ENCODE measurements around the gene RAB3A.

RAB3A gene

DNA sequence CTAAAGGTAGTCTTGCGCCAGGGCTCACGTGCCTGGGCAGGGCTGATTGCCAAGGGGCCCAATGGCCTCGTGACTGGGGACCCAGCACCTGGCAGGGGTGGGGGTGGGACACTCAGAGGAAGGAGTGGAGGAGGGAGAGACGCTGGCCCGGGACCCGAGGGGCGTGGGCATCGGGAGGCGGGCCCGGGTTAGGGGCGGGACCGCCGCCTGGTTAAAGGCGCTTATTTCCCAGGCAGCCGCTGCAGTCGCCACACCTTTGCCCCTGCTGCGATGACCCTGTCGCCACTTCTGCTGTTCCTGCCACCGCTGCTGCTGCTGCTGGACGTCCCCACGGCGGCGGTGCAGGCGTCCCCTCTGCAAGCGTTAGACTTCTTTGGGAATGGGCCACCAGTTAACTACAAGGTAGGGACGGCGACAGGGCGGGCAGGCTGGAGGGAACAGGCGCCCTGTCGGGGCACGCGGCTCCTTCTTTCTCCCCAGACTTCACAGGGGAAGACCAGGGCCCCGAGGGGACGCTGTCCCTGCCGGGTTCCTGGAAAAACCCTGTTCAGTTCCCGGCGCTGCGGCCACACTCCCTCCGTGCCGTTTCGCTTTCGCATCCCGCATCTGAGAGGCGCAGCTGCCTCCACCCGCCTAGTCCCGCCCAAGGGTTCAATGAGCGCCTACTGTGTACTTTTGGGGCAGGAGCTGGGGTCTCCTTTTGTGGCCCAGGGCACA is 30.1 kb downstream of the RAB3A start, which contains the start of gene IFI30:
Gene IFI30, plus strand, starts transcription at position 242 of the 717 bp plus-strand sequence. Its CDS starts 29 bp downstream, at position 271.
- peak within 1 kb of the TSS; percentile 57 for H3K9ac ChIP-seq (ENCODE audit: low read depth, low read length)
- no peaks in the 10 kb centered on the region for H3K4me1 ChIP-seq (ENCODE audit: insufficient read depth, low read length)
- H3K9me3 ChIP-seq (ENCODE audit: control insufficient read depth, insufficient read depth, low read length), result no peaks in the 10 kb centered on the region
- no peaks in the 10 kb centered on the region; the same call in 1 of the 2 replicates for H3K36me3 ChIP-seq (ENCODE audit: insufficient read depth, low read length)

DNA sequence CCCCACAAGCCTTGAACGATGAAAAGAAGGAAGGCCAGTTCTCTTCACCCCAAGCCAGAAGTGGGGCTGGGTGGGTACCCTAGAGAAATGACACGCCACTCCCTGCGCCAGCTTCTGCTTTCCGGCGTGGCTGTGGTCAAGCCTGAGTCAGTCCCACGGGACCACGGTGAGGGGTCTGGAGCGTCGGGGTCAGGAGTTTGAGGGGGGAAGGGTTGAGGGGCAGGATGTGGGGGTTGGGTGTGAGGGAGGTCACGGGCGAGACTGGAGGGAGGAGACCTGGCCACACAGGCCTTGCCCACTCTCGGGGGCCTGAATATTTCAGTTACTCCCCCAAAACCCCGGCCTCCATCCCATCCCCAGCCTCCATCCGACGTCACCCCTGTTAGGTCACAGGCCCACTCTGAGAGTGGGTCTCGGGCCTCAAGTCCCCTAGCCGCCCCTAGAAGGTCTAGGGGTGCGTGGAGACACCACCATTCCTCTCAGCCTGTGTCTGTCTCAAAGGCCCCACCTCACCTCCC is 30.7 kb downstream of the RAB3A start:
- H3K9me3 ChIP-seq (ENCODE audit: control insufficient read depth, insufficient read depth, low read length), result no peaks in the 10 kb centered on the region
- H3K4me1 ChIP-seq (ENCODE audit: insufficient read depth, low read length), result no peaks in the 10 kb centered on the region
- peak overlapping the region; percentile 57 for H3K9ac ChIP-seq (ENCODE audit: low read depth, low read length)
- H3K36me3 ChIP-seq (ENCODE audit: insufficient read depth, low read length), result no peaks in the 10 kb centered on the region; the same call in 1 of the 2 replicates

DNA sequence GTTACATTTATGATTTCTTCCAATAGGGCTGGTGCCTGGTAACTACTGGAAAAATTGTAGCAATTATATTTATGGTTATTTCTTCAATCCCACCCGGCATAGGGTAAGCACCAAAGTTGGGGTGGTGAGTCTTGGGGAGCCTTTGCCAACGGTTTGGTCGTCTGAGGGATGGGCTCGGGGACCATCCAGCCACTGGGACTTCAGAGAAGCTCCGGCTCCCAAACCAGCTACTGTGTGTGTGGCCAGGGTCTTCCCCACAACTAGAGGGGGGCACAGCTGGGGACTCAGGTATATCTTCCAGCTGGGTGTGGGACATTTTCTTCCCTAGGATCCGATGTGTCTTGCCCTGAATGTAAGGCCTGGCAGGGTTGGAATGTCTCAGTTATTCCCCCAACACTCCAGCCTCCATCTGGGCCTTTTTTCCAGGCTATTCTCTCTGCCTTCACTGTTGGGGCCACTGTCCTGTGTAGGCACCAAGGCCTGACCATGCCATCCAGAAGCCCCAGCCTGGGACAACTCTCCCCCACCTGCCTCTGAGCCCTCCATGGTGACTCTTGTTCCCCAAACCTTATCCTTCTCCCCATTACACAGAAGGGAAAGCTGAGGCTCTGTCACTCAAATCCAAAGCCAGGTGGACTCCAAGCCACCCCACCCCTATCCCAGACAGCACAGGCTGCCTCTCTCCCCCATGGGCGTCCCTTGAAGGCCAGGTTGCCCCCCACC is 31.4 kb downstream of the RAB3A start:
- Histone ChIP-seq H3K9ac (ENCODE audit: low read depth, low read length) (no peak overlapping the region), H3K36me3 (ENCODE audit: insufficient read depth, low read length) (no peaks in the 10 kb centered on the region; the same call in 1 of the 2 replicates), H3K9me3 (ENCODE audit: control insufficient read depth, insufficient read depth, low read length) (no peaks in the 10 kb centered on the region), H3K4me1 (ENCODE audit: insufficient read depth, low read length) (no peaks in the 10 kb centered on the region)

GRCh38 chr19:18171605-18172327 is 32.1 kb downstream of the RAB3A start:
- no peaks in the 10 kb centered on the region for H3K4me1 ChIP-seq (ENCODE audit: insufficient read depth, low read length)
- H3K9ac ChIP-seq (ENCODE audit: low read depth, low read length), result no peak overlapping the region
- H3K9me3 ChIP-seq (ENCODE audit: control insufficient read depth, insufficient read depth, low read length), result no peaks in the 10 kb centered on the region
- no peaks in the 10 kb centered on the region; the same call in 1 of the 2 replicates for H3K36me3 ChIP-seq (ENCODE audit: insufficient read depth, low read length)

GRCh38 chr19:18170714-18171255 is 33.1 kb downstream of the RAB3A start:
- Histone ChIP-seq H3K36me3 (ENCODE audit: insufficient read depth, low read length) (peaks cover under 1% of the 10 kb centered on the region), H3K9ac (ENCODE audit: low read depth, low read length) (no peak overlapping the region), H3K9me3 (ENCODE audit: control insufficient read depth, insufficient read depth, low read length) (no peaks in the 10 kb centered on the region)

GRCh38 chr19:18168673-18169381 is 35.0 kb downstream of the RAB3A start:
- Histone ChIP-seq H3K4me1 (ENCODE audit: insufficient read depth, low read length) (no peaks in the 10 kb centered on the region), H3K9ac (ENCODE audit: low read depth, low read length) (no peak overlapping the region), H3K36me3 (ENCODE audit: insufficient read depth, low read length) (peaks cover 5% of the 10 kb centered on the region), H3K9me3 (ENCODE audit: control insufficient read depth, insufficient read depth, low read length) (no peaks in the 10 kb centered on the region)

More at GRCh38 chr19:18170714-18171255, 33.1 kb downstream of the RAB3A start:
- H3K4me1 ChIP-seq (ENCODE audit: insufficient read depth, low read length), result no peaks in the 10 kb centered on the region

- H3K9ac ChIP-seq (ENCODE audit: low read depth, low read length), result no peak overlapping the region
- H3K9me3 ChIP-seq (ENCODE audit: control insufficient read depth, insufficient read depth, low read length), result no peaks in the 10 kb centered on the region
- peaks cover 5% of the 10 kb centered on the region for H3K36me3 ChIP-seq (ENCODE audit: insufficient read depth, low read length)
- no peaks in the 10 kb centered on the region for H3K4me1 ChIP-seq (ENCODE audit: insufficient read depth, low read length)
Measured at GRCh38 chr19:18167975-18168645, 35.7 kb downstream of the RAB3A start.

DNA sequence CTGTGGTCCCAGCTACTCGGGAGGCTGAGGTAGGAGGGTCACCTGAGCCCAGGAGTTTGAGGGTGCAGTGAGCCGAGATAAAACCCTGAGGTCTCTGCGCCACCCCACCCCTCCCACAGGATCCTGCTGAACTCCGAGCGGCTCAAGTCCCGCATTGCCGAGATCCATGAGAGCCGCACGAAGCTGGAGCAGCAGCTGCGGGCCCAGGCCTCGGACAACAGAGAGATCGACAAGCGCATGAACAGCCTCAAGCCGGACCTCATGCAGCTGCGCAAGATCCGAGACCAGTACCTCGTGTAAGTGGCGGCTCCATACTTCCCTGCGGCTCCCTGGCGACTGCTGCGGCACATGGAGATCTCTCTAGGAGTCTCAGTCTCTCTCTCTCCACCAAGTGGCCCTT is 36.8 kb downstream of the RAB3A start:
- Histone ChIP-seq H3K9me3 (ENCODE audit: control insufficient read depth, insufficient read depth, low read length) (no peaks in the 10 kb centered on the region), H3K9ac (ENCODE audit: low read depth, low read length) (no peak overlapping the region), H3K36me3 (ENCODE audit: insufficient read depth, low read length) (peaks cover 5% of the 10 kb centered on the region), H3K4me1 (ENCODE audit: insufficient read depth, low read length) (no peaks in the 10 kb centered on the region)

GRCh38 chr19:18165794-18166544 is 37.9 kb downstream of the RAB3A start:
- no peaks in the 10 kb centered on the region for H3K9me3 ChIP-seq (ENCODE audit: control insufficient read depth, insufficient read depth, low read length)
- H3K36me3 ChIP-seq (ENCODE audit: insufficient read depth, low read length), result peaks cover 5% of the 10 kb centered on the region
- no peaks in the 10 kb centered on the region; the same call in 1 of the 2 replicates for H3K4me1 ChIP-seq (ENCODE audit: insufficient read depth, low read length)
- H3K9ac ChIP-seq (ENCODE audit: low read depth, low read length), result no peak overlapping the region

DNA sequence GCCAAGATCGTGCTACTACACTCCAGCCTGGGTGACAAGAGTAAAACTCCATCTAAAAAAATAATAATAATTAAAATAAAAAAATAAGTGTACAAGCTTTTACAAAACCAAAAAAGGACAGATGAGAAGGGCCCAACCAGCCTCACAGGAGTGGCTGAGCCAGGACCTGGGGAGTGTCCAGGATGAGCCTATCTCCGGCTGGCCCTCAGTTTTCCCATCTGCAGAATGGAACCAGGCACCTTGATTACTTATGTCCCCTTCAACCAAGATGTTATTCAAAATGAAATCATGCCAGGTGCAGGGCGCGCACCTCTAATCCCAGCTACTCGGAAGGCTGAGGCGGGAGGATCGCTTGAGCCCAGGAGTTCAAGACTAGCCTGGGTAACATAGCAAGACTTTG is 39.8 kb downstream of the RAB3A start:
- no peaks in the 10 kb centered on the region for H3K9me3 ChIP-seq (ENCODE audit: control insufficient read depth, insufficient read depth, low read length)
- H3K36me3 ChIP-seq (ENCODE audit: insufficient read depth, low read length), result peaks cover 5% of the 10 kb centered on the region
- no peaks in the 10 kb centered on the region; the same call in 1 of the 2 replicates for H3K4me1 ChIP-seq (ENCODE audit: insufficient read depth, low read length)
- no peak overlapping the region for H3K9ac ChIP-seq (ENCODE audit: low read depth, low read length)

GRCh38 chr19:18161636-18162002 is 42.2 kb downstream of the RAB3A start:
- H3K4me1 ChIP-seq (ENCODE audit: insufficient read depth, low read length), result peaks cover 8% of the 10 kb centered on the region; the same call in 1 of the 2 replicates
- H3K9me3 ChIP-seq (ENCODE audit: control insufficient read depth, insufficient read depth, low read length), result no peaks in the 10 kb centered on the region
- peak overlapping the region; percentile 16; the same call in 1 of the 2 replicates for H3K9ac ChIP-seq (ENCODE audit: low read depth, low read length)
- peaks cover 5% of the 10 kb centered on the region for H3K36me3 ChIP-seq (ENCODE audit: insufficient read depth, low read length)

DNA sequence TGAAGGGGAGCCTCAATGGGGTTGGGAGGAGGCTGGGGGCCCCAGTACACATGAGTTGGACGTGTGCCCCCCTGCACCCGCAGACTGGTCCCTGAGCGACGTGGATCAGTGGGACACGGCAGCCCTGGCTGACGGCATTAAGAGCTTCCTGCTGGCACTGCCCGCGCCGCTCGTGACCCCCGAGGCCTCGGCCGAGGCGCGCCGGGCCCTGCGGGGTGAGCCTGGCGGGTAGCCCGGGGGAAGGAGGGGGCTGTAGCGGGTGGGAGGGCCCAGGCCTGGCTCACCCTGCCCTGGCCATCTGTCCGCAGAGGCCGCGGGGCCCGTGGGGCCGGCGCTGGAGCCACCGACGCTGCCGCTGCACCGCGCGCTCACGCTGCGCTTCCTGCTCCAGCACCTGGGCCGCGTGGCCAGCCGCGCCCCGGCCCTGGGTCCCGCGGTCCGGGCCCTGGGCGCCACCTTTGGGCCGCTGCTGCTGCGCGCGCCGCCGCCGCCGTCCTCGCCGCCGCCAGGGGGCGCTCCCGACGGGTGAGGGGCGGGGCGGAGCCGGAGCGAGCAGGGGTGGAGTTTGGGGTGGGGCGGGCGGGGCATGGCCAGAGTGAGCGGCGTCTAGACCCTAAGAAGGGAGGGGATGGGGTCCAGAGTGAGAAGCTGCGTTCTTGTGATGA is 42.7 kb downstream of the RAB3A start:
- peaks cover 8% of the 10 kb centered on the region; the same call in 1 of the 2 replicates for H3K4me1 ChIP-seq (ENCODE audit: insufficient read depth, low read length)
- H3K9ac ChIP-seq (ENCODE audit: low read depth, low read length), result peak overlapping the region; percentile 33
- peaks cover 5% of the 10 kb centered on the region for H3K36me3 ChIP-seq (ENCODE audit: insufficient read depth, low read length)
- no peaks in the 10 kb centered on the region for H3K9me3 ChIP-seq (ENCODE audit: control insufficient read depth, insufficient read depth, low read length)

Measured in ES-I3 (cell line).